Activated CD4-positive, alpha-beta T cell treated with anti-CD3 and anti-CD28 coated beads, Interleukin-2, amount 50 U/mL, for 4 hours (primary cell): ENCODE measurements around the gene C6orf163.
A peak's percentile ranks its signal among the peaks of the same experiment; 100 is the strongest.
"Not testable (repeated sequence)": the region's sequence is repeated elsewhere in the genome, so short reads cannot be mapped to it uniquely, and the experiment has no call there.

ENCODE experiments used
- DNase-seq, 2 experiments: peaks; one replicate each; pipeline ENCODE4 v3.0.0-alpha.2; 2020

The C6orf163 gene

GRCh38 chr6:87344731-87345130 lies at the start of gene C6orf163:
Gene C6orf163, plus strand, starts transcription at chr6:87344813. Its CDS starts 287 bp downstream, at chr6:87345100.
- DNase-seq: no peak

DNA sequence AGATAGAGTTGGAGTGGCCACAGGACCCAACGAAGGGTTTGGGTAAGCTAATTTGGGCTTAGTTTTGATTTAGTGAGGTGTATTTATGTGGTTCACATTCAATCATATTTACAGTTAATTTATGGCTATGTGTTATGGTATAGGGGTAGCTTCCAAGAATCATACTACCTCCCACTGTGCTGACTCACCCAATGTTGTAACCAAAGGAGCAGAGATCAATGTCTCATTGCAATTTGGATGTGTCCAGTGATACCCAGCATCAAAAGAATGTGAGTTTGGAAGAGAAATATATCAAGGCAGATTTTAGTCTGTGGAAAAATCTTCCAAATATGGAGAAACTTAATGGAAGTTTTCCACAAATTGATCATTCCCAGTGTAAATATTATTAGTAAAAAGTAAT lies 47.5 kb upstream of the C6orf163 start:
- DNase-seq: no peak

- DNase-seq: not testable (repeated sequence)
Measured at GRCh38 chr6:87301277-87301676, 43.3 kb upstream of the C6orf163 start.

GRCh38 chr6:87308970-87309369 lies 35.6 kb upstream of the C6orf163 start:
- DNase-seq: no peak

- no peak for DNase-seq
Measured at GRCh38 chr6:87312860-87313259, 31.8 kb upstream of the C6orf163 start.

DNA sequence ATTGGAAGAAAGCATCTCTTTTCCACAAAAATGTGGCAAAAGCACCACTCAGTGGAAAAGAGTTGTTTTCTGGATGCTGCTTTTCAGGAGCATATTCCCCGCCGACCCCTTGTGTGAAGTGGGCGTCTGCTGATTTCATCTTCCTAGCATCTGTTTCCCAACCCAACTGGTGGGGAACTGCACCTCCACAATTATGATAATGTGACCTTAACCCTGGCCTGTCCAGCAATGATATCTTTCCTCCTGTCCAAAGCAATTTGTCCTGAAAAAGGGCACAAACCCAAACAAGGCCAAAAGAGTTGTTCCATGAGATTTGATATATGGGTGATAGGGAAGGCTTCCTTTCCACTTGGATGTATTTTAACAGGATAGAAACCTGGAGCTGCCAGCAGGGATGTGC lies 29.5 kb upstream of the C6orf163 start:
- DNase-seq: no peak

- DNase-seq: no peak
Measured at GRCh38 chr6:87319271-87319987, 25.2 kb upstream of the C6orf163 start.

DNA sequence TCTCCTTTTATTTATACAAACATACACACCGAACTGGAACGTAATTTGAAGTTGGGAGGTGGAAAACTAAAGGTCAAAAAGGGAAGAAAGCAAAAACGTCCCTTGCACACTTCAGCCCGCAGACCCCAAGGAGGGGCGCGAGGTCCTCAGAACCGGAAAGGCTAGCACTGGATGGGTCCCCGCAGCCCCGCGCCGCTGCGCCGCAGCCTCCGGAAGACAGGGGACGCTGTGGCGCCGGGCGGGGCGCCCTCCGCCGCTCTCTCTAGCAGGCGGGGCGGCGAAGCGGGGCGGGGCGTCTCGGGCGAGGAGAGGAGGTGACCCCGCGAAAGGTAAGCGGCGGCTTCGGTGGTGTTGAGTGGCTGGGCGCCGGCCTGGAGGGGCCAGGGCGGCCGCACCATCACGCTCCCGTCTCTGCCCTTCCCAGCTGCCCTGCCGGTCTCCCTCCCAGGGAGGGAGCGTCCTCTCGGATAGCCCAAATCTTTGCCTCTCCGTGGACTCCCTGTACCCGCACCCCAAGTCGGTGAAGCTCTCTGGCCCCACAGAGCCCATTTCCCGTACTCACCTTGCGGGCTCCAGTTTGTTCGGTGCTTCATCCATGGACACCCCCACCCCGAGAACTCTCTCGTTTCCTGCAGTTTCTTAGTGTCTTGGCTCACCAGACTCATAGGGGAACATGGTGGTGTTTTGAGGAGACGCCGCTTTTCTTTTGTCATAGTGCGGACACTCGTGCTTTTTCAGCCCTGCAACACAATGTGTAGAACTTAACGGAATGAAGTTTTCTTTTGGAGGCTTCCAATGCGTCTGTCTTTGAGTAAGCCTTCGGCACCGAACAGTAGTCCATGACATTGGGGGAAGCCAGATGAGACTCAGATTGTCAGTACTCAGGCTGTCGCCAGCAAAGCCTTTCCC lies 22.1 kb upstream of the C6orf163 start, which contains the start of gene SMIM8:
SMIM8 (plus strand) TSS at position 285 of the 909 bp plus-strand sequence. CDS start 14,444 bp downstream, outside the sequence.
- DNase-seq: peak; percentile 80 to 82

DNA sequence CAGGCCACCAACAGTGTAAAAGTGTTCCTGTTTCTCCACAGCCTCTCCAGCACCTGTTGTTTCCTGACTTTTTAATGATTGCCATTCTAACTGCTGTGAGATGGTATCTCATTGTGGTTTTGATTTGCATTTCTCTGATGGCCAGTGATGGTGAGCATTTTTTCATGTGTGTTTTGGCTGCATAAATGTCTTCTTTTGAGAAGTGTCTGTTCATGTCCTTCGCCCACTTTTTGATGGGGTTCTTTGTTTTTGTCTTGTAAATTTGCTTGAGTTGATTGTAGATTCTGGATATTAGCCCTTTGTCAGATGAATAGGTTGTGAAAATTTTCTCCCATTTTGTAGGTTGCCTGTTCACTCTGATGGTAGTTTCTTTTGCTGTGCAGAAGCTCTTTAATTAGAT lies 20.7 kb upstream of the C6orf163 start:
- DNase-seq: not testable (repeated sequence)

GRCh38 chr6:87330961-87331360 lies 13.7 kb upstream of the C6orf163 start:
- no peak for DNase-seq

- no peak for DNase-seq
Measured at GRCh38 chr6:87333033-87333432, 11.6 kb upstream of the C6orf163 start.

DNA sequence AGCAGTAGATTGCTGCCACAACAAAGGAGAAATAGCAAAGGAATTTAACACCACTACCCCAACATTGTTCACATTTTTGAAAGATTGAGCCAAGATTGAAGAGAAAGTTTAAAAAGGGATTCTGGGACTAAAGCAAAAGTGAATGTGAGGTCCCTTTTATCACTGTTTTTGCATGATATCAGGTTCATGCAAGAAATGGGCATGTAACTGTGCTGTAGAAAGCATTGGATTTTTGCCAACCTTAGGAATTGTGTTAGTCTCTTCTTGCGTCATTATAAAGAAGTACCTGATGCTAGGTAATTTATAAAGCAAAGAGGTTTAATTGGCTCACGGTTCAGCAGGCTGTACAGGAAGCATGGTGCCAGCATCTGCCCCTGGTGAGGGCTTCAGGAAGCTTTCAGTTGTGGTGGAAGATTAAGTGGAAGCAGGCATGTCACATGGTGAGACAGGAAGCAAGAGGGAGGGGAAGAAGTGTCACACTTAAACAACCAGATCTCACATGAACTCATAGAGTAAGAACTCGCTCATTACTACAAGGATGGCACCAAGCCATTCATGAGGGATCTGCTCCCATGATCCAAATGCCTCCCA lies 10.9 kb upstream of the C6orf163 start:
- DNase-seq: no peak

- no peak for DNase-seq
Measured at GRCh38 chr6:87334683-87335082, 9.9 kb upstream of the C6orf163 start.

DNA sequence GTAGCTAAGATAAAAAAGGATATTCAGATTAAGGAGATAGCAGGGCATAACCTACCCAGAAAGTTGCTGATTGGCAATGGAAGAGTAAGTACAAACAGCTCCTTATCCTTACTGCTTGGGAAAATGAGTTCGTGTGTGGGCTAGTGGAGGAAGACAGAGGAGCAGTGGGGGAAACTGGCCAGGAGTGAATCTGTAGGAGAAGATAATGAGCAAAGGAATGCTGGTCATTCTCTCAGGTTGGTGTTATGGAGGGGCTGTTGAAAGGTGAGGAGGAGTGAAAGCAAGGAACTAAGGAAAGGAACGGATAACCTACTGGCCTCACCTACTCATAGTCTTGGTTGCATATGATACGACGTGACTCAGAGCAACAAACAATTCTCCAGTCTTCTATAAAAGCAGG lies 8.2 kb upstream of the C6orf163 start:
- DNase-seq: no peak

- no peak for DNase-seq
Measured at GRCh38 chr6:87340230-87340629, 4.4 kb upstream of the C6orf163 start.

- no peak for DNase-seq
Measured at GRCh38 chr6:87341158-87341557, 3.5 kb upstream of the C6orf163 start.

- DNase-seq: no peak
Measured at GRCh38 chr6:87341899-87342298, 2.7 kb upstream of the C6orf163 start.

- DNase-seq: no peak
Measured at GRCh38 chr6:87342829-87343228, 1.8 kb upstream of the C6orf163 start.

DNA sequence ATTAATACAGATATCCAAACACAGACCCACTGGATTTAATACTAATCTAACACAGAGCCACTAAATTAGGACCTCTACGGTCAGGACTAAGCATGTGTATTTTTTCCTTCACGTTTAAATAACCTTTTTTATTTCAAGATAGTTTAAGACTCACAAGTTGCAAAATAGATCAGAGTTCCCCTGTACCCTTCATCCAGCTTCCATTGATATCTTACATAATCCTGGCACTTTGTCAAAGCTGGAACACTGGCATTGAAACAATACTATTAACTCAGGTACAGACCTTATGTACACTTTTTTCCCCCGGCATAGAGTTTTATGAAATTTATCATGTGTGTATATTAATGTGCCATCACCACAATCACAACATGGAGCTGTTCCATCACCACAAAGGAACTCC lies 2.1 kb downstream of the C6orf163 start:
- no peak for DNase-seq

- DNase-seq: no peak
Measured at GRCh38 chr6:87349896-87350295, 5.3 kb downstream of the C6orf163 start.

DNA sequence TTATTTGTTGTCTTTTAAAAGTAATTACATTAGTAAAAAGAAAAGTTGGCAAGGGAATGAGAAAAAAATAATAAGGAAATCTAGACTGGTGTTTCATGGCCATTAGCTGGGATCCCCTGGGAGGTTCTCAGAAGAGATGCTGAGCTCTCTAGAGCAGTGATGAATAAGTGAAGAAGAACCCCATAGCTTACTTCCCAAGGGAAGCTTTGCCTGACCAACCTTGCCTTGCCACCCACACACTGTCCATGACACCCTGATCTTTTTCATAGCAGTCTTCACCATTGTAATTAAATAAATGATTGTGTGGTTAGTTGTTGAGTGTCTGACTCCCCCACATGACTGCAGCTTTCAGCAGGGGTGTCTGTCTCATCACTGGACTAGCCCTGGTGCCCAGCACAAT lies 5.9 kb downstream of the C6orf163 start:
- no peak for DNase-seq

DNA sequence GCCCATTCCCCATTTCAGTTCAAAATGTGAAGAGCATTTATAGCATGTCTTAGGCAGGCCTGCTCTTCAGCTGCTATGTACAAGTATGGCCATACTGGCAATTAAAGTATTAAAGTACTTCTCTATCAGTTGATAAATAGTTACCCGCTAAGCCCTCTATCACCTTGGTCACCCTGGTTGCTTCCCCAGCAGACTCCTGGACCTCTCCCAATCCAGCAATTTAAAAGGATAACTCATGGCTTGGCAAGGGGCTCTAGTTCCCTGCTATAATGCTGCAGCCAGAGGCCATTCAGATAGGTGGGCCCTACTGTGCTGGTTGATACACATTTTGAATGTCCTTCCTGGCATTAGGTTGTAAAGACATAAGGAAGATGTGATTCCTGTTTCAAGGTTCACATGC lies 7.0 kb downstream of the C6orf163 start:
- no peak for DNase-seq

GRCh38 chr6:87356181-87356580 lies 11.6 kb downstream of the C6orf163 start:
- DNase-seq: no peak
